Tongue (tissue), 2 donors: Measurements from ENCODE around the gene TECPR2. TPM values are rescaled to one million over a fixed set of nuclear protein-coding genes. Genes with fewer than 3 reads are reported as not detected.

Source experiments
- DNase-seq: peaks from one replicate; pipeline ENCODE4 v3.0.0-alpha.2; 2015
- total RNA-seq: library from RNA; depleted of rRNA; stranded (reverse); fragments of >200 nt; gene quantifications from one replicate; pipeline ENCODE4 v1.2.3, GENCODE V29; 2014

The TECPR2 gene
- total RNA-seq, 1 donor from 2014 or later, result 29.7 TPM

DNA sequence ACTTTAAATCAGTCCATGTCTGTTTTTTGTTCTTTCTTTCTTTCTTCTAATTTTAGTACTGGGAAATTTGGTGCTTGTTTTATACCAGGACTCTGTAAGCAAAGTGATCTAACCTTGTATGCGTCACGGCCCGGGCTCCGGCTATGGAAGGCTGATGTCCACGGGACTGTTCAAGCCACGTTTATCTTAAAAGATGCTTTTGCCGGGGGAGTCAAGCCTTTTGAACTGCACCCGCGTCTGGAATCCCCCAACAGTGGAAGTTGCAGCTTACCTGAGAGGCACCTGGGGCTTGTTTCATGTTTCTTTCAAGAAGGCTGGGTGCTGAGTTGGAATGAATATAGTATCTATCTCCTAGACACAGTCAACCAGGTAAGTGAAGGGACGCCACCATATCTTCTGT lies 62.2 kb downstream of the TECPR2 start:
- no peak for DNase-seq

DNA sequence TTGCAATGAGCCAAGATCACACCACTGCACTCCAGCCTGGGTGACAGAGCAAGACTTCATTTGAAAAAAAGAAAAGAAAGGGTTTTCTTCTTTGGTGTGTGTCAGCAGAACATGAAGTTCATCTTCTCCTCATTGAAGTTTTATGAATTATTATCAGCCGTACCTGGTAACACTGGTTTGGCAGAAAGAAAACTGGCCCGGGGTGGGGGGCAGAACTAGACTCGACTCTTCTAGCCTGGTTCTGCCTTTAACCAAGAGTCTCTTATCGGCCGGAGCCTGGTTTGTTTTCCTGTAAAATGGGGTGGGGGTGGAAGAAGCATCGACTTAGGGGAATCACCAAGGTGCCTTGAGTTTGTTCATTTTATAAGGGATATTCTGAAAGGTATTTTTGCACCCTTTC lies 64.1 kb downstream of the TECPR2 start:
- DNase-seq, result no peak

DNA sequence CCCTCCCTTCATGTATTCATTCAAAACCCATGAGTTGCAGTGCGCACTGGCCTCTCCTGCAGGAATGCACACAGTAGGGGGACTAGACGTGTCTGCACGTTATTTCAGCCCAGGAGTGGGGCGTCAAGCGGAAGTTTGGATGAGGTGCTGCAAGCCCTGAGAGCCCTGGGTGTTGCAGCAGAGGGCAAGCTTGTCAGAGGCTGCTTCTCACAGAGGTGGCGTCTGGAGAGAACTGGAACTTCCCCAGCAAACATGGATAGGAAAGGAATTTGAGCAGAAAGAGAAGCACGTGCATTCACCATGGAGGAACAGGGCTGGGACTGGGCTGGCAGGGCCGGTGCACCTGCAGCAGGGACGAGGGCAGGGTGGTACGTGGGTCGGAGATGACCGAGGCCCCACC lies 64.9 kb downstream of the TECPR2 start:
- no peak for DNase-seq

DNA sequence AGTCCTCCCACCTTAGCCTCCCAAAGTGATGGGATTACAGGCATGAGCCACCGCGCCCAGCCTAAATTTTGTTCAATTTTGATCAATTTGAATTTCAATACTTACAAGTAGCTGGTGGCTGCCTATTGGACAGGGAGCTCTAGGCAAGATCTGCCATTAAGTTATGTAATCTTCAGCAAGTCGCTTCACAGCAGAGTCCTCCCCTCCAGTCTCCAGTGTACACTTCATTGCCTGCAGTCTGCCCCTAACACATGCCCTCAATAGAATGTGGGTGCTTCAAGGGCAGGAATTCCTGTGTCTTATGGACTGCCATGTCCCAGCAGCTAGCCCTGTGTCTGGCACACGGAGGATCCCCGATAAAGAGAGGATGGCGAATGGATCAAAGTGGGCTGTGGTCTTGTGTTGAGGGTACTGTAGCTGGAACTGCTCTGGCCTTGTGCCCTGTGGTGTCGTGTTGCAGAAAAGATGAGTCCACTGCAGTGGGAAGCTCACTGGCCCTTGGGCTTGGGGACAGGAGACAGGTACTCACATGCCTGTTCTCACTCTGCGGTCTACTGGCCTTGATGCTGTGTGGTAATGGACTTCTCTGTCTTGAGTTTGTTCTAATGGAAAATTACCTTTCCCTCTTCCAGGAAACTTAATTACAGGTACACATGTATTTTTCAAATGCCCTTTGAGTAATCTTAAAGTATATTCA lies 67.6 kb downstream of the TECPR2 start:
- no peak for DNase-seq

DNA sequence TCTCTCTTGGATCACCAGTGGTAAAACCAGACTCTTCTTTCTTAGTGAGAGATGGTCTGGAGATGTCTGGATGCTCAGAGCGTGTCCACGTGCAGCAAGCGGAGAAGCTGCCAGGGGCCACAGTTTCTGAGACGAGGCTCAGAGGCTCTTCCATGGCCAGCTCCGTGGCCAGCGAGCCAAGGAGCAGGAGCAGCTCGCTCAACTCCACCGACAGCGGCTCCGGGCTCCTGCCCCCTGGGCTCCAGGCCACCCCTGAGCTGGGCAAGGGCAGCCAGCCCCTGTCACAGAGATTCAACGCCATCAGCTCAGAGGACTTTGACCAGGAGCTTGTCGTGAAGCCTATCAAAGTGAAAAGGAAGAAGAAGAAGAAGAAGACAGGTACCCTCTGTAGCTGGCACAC lies 69.0 kb downstream of the TECPR2 start:
- DNase-seq, result no peak

DNA sequence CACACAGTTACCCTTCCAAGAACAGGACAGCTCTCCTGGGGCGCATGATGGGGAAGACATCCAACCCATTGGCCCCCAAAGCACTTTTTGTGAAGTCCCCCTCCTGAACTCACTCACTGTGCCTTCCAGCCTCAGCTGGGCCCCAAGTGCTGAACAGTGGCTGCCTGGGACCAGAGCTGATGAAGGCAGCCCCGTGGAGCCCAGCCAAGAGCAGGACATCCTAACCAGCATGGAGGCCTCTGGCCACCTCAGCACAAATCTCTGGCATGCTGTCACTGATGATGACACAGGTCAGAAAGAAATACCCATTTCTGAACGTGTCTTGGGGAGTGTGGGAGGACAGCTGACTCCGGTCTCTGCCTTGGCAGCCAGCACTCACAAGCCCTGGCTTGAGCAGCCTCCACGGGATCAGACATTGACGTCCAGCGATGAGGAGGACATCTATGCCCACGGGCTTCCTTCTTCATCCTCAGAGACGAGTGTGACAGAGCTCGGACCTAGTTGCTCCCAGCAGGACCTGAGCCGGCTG lies 72.0 kb downstream of the TECPR2 start:
- DNase-seq, result no peak

DNA sequence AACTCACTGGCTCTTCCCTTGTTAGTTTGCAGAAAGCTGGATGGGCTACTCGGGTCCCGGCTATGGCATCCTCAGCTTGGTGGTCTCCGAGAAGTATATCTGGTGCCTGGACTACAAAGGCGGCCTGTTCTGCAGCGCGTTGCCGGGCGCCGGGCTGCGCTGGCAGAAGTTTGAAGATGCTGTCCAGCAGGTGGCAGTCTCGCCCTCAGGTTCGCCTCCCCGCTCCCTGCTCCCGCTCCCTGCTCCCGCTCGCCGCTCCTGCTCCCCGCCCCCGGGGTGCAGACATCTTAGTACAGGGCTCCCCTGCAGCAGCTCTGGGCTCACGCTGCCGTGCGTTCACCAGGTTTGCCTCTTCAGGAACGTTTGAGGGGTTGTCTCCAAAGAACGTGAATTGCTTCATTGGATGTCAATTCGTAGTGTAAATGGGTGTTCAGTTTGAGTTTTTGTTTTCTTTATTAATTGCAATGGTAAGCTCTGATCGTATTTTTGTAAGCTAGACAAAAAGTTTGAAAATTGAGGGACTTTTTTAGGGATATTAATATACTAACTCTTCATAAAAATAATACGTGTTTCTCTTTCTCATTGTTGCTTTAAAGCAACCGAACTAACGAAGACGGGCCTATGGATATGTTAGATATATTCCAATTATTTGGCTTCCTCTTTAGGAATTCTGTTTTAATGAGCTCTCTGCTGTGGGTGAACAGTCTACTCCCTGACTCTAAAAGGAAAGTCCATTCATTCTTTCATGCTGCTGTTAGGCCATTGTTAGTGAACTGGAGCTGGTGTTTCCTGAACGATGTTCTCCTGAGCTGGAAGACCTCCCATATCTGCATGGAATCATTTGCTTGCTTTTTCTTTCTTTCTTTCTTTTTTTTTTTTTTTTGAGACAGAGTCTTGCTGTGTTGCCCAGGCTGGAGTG lies 75.5 kb downstream of the TECPR2 start:
- DNase-seq, result peak; percentile 95

DNA sequence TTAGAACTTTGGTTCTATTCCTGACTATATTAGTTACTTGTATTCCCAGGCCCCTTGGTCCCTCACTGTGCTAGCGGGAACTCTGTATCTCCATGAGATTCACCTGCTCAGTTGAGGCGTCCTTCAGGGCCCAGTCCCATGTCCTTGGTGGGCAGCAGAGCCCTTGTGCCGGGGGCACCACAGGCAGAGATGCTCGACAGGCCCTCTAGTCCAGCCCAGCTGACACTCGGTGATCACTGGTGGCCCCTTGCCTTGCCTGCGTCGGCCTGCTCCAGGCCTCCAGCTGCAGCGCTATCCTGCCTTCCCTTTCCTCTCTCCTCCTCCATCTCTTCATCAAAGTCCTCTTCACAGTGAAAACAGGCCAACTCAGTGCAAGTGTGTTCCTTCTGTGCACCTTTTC lies 76.8 kb downstream of the TECPR2 start:
- no peak for DNase-seq

DNA sequence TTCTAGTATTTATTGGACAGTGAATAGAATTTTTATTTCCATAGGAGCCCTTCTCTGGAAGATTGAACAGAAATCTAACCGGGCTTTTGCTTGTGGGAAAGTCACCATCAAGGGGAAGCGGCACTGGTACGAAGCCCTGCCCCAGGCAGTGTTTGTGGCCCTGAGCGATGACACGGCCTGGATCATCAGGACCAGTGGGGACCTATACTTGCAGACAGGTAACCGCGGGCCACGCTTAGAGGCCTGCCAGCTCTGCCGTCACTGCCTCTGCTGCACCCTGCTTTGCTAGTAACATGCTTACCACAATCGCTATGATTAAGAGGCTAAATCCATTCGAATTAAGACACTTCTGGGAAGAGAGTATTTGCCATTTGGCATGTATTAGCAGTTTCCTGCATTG lies 77.7 kb downstream of the TECPR2 start:
- DNase-seq, result no peak

DNA sequence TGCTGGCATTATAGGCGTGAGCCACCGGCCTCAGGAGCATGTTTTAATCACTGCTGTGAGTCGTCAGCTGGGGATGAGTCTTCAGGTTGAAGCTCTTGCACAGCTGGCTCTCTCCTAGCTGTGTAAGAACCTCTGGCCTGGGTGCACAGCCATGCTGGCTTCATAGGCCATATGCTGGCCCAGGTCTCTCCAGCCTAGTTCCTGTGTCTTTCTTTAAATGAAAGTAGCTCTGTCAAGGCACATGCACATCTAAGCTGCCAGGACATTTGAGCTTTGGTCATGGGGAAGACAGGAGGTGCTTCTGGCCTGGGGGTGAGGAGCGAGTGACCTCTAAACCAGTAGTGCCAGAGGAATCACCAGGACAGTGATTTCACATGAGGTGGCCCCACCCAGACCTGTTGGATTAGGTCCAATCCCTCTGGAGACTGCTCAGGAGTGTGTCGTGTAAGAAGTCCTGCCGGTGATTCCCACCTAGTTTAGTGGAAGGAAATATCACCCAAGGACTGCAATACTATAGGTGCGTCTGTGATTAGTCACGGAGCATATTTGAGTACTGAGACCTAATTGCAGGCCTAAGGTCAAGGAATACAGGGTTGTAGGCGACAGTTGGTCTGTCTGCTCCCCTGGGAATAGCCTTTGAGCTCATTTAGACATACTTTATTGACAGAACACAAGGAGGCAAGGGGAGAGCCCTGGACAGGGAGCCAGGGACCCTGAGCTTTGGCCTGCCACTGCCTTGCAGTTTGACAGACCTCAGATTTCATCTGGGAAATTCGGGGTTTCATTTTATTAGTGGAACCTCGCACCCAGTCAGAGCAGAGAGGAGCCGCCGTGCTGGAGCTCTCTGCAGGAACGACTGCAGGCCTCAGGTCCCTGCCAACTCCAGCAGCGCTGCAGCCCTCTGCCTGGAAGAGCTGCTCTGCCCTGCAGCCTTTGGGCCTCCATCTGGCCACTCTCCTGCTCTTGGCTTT lies 79.8 kb downstream of the TECPR2 start:
- no peak for DNase-seq

DNA sequence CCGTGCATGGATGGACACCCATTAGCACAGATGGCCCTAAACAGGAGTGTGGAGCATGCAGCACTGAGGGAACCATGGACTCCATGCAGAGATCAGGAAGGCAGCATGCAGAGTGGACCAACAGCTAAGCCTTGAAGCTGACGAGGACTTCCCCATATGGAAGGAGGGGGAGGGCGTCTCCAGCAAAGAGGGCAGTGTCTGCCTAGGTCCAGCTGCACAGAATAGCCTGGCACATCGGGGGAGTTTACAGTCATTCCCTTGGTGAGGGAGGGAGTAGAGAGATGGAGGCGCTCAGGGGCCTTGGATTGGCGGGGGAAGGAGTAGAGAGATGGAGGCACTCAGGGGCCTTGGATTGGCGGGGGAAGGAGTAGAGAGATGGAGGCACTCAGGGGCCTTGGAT lies 82.3 kb downstream of the TECPR2 start:
- DNase-seq, result no peak

DNA sequence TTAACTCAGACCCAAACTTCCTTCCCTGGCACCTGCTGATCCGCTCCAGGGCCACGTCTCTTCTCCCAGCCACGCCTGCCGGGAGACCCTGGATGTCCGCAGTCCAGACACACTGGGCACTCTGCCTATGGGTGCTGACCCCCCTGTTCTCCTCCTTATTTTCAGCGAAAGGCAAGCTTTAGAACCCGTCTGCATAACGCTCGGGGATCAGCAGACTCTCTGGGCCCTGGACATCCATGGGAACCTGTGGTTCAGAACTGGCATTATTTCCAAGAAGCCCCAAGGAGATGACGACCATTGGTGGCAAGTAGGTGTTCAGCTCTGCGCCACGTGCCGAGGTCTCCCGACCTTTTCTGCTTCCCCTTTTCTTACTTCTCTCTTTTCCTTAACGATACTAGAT lies 82.9 kb downstream of the TECPR2 start:
- no peak for DNase-seq

DNA sequence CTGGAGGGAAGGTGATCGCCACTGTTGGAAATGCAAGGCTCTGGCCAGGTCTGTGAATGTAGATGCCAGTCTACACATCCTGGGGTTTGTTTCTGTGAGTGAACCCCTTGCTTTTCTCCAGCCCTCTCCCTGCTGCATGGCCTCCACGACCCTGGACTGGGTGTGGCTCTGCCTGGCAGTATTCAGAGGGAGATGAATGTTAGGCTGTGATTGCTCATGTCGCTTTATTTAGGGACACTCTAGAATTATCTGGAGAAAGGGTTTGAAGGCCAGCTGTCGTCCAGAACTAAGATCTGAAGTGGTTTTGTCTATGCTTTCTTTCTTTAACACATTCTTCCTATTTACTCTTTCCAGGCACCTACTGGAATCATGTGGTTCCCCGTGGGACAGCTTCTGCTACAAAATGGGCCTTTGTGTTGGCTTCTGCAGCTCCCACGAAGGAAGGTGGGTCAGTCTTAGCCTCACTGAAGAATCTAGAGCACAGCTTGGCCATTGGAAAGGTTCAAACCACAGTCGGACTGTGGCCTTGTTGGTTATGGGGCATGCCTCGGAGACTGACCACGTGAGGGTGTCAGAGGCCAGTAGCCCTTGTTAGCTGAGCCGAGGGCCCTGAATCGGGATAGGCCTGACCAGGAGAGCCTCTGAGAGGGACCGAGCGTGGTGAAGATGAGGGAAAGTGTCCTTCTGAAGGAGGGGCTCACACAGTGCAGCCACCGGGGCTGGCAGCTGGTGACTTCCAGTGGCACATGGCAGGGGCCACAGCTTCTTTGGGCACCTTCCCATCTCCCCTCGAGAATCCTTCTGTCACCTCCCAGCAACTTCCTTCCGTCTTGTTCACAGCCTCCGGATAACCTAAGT lies 87.7 kb downstream of the TECPR2 start:
- DNase-seq, result no peak

DNA sequence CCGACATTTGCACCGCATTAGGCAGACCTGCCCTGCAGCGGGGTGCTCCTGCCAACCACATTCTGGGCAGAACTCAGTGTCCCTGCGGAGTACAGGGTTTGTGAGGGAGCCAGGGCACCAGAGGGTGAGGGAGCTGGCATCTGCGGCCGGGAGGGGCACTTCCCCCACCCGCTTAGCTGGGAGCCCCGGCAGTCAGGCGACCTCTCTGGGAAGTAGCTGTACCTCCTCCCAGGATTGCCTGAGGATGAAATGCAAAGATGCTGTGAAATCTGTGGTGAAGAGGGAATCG lies 88.3 kb downstream of the TECPR2 start:
- DNase-seq, result no peak

DNA sequence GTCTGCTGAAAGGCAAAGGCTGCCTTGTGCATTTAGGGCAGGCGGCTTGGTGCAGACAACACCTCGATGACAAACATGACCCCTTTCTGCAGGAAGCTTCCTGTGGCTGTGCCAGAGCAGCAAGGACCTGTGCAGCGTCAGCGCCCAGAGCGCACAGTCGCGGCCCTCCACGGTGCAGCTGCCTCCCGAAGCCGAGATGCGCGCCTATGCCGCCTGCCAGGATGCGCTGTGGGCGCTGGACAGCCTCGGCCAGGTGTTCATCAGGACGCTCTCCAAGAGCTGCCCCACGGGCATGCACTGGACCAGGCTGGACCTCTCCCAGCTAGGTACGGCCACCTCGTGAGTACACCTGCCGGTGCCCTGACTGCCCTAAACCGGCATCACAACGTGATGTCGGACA lies 89.6 kb downstream of the TECPR2 start:
- no peak for DNase-seq

DNA sequence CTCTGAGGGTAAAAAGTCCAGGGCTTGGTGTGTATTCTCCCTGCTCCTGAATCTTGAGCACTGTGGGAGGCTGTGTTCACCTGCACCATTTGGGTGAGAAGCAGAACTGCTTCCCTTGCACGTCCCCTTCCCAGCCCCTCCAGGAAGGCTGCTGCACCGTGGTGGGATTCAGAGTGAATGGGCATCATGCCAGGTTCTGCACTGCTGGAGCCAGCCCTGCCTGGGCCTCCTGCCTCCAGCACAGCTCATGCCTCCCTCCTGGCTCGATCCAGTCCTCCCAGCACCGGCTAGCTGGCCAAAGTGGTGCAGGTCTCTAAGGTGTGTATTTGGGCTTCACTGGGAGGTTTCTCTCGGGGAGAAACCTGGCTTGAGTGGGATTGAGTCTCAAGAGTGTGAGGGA lies 92.0 kb downstream of the TECPR2 start:
- no peak for DNase-seq

DNA sequence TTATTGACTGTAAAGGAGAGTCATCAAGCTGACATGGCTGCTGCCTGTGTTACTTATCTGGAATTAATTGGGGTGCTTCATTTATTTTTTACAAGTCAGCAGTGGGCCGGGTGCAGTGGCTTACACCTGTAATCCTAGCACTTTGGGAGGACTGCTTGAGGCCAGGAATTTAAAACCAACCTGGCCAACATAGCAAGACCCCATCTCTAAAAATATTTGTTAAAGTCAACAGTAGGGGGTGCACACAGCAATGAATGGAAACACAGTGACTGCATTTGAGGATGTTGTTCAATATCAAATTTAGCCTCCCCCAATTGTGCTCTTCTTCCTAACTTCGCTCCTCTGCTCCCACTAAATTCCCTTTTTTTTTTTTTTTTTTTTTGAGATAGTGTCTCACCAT lies 94.8 kb downstream of the TECPR2 start:
- no peak for DNase-seq

DNA sequence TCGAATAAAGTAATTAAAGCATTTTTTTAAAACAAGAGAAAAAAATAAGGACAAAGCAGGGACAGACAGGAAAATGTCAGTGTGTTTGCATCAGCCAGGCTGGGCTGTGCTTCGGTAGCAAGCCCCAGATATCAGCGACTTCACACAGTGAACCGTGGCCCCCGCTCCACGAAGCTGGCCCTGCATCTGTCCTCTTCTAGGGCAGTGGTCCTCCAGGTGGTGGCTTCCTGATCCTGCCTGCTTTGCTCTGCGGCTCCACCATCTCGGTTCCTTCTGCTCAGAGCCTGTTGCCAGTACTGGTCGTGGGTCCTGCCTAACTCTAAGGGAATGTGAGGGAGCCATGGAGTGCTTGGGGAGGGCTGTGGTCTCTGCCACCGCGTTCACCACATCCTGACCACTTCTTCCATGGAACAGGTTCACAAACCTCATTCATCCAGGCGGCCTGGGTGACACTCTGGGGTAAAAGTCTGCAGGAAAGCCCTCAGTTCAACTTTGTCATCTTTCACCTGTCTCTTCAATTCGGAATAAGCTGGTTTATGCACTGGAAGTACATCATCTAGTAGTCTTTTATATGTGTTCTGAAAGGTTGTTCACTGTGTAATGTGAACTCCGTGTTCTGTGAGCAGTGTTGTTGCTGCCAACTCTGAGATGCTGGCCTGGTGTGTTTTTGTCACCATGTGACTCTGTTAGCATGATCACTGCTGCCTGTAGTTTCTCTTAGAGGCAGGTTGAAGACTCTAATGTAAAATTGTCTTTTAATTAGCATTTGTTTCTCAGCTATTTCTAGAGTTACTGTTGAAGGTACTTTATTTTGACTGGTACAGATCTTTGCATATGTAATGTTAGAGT lies 99.0 kb downstream of the TECPR2 start:
- peak; percentile 38 for DNase-seq

DNA sequence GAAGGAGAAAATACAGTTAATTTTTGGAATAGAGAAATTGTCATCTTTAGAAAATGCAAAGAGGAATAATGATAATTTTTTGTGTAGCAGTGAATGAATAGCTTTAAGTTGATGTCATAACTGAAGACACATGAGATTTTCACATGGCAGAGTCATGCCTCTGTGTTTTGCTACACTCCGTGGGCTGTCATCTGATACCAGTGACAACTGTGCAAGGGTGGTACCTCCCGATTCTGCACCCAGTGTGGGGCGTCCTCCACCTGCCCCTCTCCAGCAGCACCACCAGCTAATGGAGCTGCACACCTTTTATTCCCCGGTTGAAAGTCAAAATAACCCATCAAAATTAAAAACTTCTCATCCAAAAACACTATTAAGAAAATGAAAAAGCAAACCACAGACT lies 99.7 kb downstream of the TECPR2 start:
- DNase-seq, result peak; percentile 71

DNA sequence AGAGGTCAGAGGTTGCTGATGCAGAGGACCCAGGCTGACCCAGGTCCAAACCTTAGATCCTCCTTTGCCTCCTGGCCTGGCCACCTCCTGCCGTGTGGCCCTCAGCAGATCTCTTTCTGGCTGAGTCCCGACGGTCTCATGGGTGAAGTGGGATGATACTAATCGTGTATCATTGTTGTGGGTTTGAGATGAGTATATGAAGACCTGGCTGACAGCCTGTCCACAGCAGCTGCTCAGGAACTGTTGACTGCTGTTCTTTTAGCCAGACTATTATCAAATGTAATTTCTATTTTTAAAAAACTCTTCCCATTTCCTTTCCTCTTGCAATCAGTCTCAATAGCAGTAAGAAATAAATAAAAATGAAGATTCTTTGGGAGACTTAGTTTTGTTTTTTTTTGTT lies 101.3 kb downstream of the TECPR2 start:
- no peak for DNase-seq
